Measurements from ENCODE around the gene SETBP1.

Gene SETBP1

DNA sequence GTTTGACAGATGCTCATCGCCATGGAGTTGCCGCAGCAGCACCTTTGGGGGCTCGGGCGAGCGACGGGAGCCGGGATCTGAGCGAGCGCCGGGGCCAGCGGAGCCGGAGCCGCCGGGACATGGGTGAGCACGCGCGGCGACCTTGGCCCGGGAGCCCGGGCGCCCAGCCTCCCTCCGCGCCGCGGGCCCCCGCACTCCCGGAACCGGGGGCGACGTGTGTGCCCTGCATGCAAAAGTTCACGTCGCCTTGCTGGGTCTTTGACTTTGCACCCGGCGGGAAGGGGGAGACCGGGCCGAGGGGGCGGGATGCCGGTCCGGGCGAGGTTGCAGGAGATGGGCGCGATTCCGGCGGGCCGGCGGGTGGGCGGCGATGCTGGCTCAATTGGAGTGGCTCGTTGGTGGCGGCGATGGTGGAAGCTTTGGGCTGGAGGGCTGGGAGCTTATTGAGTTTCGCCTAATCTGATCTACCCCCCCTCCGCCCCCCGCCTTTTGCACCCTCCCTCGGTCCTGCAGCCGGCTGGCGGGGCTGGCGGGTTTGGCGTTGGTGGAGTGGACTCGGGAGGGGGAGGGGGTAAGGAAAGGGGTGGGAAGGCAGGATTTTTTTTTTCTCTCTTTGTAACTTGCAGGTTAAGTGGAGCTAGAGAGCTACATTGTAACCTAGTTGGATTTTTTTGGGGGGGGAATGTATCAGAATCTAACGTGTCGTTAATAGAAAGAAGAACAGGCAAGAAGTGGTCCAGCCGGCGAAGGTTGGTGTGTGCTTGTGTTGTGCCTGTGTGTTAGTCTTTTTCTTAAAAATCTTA, at the start of gene SETBP1:
Gene SETBP1 (plus strand): TSS at position 616 of the 803 bp plus-strand sequence. CDS start 20,459 bp downstream, outside the sequence.
- DNase-seq (ENCODE audit: low read depth in 2 of 2): no peak

DNA sequence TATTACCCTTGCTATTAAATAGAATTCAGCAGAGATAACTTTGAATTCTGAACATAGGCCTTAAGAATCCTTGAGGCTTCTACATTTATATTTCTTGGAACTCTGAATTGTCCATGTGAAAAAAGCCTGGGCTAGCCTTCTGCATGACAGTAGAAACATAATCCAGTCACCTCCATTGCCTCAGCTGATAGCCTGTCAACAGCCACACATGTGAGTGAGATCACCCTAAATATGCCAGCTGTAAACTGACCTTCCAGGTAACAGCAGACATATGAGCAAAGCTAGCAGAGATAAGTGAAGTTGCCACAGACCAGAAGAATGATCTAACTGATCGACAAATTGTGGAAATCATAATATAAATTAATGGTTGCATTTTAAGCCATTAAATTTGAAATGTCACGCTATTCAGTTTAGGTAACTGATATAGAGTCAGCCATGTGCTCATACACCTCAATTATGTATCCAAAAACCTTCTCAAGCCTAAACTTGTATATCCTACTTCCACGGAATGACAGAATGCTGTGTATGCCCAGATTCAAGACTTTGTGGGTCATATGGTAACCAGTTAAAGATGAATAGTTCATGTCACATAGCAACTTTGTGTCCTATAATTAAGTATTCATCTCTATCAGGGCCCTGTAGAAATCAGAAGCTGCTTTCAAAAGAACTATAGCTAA, 48.1 kb upstream of the SETBP1 start:
- DNase-seq (ENCODE audit: low read depth in 2 of 2): no peak

DNA sequence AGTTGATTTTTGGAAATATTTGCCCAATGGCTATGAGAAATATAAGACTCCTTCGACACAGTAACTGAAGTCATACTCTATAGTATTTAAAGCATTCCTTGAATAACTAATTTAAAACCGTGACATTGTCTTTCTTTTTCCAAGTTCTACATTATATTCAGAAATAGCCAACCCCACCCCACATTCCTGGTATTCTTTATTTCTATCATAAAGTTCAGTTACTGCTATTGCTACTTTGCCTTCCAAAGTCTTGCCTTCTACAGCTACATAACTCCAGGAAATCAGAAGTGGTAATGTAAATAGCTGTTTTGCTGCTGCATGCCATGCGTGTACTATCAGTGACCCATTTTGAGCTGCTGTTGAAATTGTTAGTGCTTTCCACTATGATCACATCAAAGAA, 45.1 kb upstream of the SETBP1 start:
- no peak for DNase-seq (ENCODE audit: low read depth in 2 of 2)

DNA sequence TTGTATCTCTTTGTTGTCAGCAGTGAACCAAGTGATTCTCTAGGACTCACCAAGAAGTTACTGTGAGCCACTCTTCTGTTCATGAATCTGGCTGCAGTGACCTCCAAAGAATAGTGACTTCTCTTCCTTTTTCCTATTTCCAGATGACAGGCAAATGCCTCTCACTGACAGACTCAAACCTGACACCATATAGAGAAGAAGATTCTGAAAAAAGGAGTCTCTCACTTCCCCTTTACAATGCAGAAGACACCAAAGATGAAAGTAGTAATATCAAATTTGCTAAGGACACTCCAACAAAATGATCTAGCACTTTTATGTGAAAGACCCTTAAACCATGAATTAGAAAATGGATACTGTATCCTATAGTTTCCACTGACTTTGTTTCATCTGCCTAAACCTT, 44.4 kb upstream of the SETBP1 start:
- no peak for DNase-seq (ENCODE audit: low read depth in 2 of 2)

DNA sequence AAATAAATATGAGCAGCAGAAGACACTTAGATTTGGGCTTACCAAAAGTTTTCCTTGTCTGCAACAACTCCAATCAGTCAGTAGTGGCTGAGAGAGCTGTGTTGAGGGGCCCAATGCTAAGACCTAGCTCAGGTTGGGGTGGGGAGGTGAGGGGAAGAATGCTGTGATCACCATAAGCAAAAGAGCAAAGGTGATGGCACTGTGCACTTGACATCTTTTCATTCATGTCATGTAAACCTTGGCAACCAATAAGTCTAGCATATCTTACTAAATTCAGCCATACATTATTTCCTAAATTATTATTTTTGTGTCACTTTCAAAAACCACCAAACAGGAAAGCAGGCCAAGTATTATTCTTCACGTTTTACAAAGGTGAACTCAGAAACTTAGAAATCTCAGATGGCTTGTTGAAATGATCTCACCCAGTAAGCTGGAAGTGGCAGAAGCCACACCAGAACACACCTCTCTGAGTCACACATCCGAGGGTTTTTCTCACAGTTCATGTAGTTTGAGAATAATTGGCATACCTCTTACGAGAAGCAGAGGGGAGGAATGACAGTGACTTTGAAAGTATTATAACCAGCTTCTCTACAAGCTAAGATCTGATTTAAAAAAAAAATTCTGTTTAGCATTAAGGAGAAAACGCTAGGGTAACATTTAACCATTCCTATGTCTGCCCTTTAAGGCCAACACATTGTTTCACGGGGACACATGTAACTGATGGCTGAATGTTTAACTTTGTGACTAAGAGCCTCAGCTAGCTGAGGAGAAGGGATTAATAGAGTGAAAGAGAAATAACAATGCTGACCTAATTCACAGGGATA, 43.3 kb upstream of the SETBP1 start:
- DNase-seq (ENCODE audit: low read depth in 2 of 2): no peak

DNA sequence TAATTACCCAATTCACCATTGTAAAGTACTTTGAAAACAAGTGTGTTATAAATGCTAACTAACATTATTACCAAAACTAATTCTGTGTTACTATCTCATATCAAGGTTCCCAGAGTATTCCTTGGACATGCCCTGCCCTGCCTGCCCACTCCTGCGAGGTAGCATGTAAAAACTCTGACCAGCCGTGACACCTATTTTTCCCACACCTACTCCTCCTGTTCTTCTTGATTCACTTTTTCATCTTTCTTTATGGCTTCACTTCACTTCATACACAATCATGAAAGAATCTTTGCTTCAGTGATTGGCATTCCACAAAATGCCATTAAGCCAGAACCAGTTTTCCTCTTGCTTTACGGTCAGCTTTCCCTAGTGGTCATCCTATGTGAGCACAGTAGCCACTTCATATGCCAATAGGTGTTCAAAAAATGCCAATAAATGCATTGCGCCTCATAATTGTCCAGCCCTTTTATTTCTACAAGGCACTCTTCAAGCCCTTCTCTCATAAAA, 42.6 kb upstream of the SETBP1 start:
- no peak for DNase-seq (ENCODE audit: low read depth in 2 of 2)

DNA sequence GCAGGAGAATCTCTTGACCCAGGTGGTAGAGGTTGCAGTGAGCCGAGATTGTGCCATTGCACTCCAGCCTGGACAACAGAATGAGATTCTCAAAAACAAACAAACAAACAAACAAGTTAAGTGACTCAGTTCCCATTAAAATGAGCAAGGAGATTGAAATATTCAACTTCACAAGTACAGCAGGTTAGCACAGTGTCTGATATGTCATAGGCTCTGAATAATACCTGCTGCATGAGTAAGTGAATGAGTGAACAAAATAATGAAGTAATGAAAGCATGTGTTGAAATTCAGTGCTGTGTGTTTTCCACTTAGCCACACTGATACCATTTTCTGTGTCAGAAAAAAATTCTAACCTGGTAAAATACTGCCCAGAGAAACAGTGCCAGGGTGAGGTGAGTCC, 41.9 kb upstream of the SETBP1 start:
- no peak for DNase-seq (ENCODE audit: low read depth in 2 of 2)

DNA sequence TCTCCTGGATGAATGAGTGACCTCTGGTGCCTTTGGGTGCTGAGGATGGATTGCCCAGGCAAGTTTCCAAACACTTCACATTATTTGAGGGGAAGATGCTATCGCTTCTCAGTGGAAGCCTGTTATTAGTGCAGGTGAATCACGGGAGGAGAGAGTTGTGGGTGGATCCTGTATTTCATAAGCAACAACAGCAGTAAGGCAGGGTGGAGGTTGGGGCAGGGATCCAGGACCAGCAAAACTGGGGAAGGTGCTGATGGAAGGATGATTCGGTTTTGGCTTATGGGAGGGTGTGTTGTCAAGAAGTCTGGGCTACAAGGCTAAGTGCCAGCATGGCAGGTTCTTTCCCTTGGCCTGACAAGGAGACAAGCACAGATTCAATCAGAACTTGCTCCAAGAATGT, 37.7 kb upstream of the SETBP1 start:
- no peak for DNase-seq (ENCODE audit: low read depth in 2 of 2)

DNA sequence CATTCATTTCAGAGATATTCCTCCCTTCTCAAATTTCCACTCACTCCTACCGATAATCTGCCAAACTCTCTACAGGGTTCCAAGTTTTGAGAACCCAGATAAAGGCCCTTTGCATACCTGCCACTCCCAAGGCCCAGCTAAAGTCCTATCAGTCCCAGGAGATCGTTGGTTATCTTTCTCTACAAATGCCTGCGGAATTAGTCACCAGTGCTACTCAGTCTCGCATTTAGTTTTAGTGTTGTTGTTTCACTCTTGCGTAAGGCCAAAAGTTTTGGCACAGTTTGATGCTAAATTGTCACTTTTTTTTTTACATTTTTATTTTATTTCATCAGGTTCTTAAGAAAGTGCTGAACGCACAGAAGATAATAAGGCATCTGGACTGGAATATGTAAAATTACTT, 29.2 kb upstream of the SETBP1 start:
- no peak for DNase-seq (ENCODE audit: low read depth in 2 of 2)

DNA sequence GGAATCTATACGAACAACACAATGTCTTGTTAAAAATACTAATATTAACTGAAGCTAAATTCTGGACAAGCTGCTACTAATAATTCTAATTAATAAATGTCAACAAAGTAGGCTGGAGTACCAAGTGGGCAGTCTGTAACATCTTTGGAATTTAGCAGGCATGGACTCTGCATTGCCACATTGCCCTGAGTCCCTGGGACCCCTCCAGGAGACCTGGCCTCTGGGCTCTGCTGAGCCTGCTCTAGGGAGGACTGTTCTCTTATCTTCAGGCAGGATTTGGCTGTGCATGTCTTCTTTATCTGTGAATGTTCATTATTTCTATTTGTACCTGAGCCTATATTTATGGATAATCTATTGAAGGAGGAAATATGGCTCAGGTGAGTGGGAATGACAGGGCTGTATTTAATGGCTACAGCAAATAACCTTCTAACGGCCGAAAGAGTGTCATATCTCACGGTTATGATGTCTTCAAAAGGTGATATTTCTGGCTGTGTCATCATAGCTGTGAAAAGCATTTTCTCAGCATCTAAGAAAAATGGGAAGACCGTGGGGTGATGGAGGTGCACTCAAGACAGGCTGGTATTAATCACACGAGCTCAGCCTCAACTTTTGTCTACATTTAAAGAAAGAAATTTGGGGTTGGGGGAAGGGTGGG, 28.6 kb upstream of the SETBP1 start:
- DNase-seq (ENCODE audit: low read depth in 2 of 2): no peak

DNA sequence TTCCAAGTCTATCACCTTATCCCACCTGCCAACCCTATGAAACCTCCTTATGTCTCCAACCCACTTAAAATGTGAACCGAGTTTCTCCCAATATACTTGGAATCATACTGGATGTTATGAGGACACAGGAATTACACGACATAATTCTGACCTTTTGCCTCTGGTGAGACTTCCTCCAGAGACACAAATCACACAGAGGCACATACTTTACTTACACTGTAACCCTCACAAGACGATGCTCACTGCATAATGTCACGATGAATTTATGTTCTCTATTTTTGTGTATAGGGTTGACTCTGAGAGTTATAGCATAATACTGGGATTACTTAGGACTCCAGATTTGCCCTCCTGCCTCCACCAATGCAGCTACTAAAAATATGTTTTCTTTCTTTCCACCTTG, 28.0 kb upstream of the SETBP1 start:
- no peak for DNase-seq (ENCODE audit: low read depth in 2 of 2)

DNA sequence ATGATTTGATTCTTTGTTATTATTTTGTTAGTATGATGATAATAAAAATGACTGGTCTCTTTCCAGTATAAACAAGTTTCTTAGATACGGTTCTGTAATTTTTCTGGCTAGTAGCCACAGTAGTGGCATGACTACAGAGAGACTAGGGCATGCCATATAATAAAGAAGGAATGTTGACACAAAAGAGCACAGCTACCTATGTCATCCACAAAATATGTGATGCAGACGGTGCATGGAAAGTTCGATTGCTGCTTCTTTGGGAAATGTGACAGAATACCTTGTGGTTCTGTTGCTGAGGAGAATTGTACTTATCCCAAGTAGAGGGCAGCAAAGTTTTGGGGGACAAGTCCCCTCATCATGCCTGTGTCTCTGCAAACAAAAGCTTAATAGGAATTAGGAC, 26.1 kb upstream of the SETBP1 start:
- no peak for DNase-seq (ENCODE audit: low read depth in 2 of 2)

DNA sequence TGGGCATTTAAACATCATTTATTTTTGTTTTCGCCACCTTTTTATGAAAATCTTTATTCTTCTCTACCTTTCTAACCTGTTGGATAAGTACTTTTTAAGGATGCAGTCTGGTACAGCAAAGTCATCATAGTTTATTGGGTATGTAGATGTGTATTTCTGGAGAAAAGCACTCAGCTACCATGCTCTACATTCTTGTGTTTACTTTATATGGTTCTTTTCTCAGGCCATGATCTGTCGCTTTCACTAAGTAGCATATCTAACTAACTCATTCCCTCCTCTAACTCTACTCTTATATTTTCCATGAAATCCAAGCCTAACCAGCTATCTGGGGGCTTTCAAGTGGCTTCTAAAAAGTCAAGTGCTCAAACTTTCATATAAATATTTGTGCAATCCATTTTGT, 25.3 kb upstream of the SETBP1 start:
- DNase-seq (ENCODE audit: low read depth in 2 of 2): no peak

DNA sequence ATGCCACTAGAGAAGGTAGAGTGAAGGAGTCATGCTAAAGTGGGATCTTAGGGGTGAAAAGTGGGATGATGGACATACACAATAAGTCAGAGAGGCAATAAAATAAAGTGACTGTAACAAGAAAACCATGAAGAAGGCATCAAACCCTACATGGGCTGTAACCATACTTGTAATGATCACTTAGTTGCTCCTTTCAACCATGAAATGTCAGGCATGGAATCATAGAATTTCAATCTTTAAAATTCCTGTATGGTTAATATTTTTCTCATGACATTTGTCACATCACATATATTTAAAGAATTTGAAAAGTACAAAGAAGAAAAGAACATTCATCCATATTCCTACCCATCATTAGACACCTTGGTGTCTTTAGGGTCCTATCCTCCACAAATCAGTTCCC, 20.9 kb upstream of the SETBP1 start:
- no peak for DNase-seq (ENCODE audit: low read depth in 2 of 2)

DNA sequence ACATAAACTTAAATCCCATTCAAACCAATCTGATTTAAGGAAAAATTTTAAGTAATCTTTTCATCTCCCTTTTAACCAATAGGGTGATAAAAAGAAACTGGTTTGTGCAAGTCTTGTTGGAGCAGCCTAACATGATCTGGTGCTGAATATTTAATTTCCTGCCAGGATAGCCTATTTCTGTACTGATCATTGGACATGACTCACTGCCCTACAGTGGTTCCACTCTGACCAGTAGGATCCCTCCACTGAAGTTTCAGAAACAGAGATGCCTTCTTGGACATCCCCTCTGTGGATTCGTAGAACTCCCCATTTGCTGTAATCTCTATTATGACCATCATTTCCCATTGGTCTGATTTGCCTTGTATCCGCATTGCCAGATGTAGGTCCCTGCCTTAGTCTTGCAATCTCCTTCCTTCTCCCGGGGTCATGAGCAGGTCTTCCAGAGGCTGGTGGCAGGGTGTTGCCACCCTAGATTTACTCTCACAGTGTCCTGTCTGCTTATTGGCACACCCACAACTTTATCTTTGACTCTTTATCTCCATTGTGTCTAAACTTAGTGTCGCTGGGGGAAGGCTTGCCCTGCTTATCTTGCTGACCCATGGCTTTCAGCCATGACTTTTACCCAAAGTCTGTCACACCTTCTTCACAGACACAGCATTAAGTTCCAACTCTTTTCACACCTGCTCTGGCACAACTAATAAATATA, 12.3 kb upstream of the SETBP1 start:
- DNase-seq (ENCODE audit: low read depth in 2 of 2): no peak

DNA sequence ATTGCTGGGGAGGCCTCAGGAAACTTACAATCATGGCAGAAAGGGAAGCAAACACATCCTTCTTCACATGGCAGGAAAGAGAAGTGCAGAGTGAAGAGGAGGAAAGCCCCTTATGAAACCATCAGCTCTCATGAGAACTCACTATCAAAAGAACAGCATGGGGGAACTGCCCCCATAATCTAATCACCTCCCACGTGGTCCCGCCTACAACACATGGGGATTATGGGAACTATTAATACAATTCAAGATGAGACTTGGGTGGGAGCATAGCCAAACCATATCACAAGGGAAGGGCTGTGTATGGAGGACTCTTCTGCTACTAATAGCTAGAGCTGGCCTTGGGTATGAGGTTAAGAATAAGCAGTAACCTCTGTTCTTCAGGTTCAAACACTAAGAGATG, 8.8 kb upstream of the SETBP1 start:
- DNase-seq (ENCODE audit: low read depth in 2 of 2): no peak

DNA sequence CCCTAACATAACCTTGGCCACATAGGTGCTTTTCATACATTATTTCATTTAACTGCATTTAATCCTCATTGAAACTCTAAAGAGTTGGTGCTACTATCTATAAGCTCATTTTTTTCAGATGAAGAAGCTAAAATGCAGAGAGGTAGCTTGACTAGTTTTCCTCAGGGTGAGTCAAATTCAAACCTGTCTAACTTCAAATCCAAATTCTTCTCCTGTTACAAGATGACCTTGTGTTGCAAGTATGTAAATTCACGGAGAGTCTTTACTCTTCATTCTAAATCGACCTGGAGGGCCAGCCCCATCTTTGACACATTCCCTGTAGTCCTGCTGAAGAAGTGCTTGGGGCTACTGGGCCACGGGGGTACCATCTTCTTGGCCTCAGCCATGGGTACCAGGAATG, 8.2 kb upstream of the SETBP1 start:
- no peak for DNase-seq (ENCODE audit: low read depth in 2 of 2)

DNA sequence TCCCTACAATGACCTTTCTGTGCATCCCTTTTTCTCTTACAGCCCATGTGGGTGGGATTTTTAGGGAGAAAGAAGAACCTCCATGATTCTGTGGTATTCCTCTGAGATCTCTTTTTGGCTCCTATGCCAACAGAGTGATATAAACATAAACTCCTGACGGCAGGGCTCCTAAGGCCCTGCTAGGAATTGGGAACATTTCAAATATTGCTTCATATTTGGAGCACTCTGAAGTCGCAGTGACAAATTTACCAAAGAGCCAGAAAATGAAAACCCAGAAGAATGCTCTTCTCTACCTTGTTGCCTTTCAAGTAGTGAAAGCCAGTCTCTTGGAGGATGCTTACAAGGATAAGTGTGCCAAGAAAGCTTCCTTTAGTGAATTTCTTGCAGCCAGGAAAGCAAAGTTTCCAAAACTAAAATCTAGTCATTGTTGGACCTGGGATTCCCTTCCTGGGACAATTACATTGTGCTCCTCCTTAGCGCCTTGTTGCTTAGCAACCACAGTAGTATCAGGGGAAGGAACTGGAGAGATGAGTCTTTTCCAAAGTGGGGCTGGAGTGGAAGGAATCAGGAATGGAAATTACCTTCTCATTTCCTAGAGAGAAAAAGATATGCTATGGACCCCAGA, 7.3 kb upstream of the SETBP1 start:
- DNase-seq (ENCODE audit: low read depth in 2 of 2): no peak

DNA sequence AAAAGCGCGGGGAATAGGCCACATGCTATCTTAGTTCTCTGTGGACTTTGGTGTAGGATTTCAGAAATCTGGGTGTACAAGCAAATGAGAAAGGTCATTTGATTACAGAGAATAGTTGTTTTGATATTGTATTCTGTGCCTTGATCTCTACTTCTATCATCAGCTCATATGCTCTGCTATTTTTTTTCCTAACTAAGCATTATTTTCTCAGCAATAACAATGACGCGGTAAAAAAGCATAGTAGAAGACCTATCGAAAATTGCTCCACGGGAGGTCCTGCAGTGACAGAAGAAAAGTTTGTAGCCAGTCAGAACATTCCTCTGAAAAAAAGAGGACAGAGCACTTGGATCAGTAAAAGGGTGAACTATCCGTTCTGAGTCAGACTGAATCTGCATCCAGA, 2.8 kb upstream of the SETBP1 start:
- DNase-seq (ENCODE audit: low read depth in 2 of 2): no peak

DNA sequence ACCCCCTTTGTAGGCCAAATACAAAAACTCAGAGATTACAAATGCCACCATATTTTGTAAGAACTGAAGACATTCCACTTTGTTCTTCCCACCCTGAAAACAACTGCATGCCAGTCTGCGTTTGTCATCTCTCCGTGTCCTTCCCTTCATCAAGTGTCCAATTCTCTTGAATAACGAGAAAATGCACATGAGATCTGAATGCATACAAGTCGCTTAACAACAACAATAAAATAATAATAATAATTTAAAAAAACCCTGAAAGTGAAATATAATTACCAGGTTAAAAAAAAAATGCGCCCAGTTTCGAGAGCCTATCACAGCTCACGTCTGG, 2.0 kb upstream of the SETBP1 start:
- no peak for DNase-seq (ENCODE audit: low read depth in 2 of 2)

Measured in stimulated activated CD4-positive, alpha-beta T cell treated with anti-CD3 and anti-CD28 coated beads, Interleukin-1b, Interleukin-23, amount 100 ng/mL, for 1 hour (primary cell).